GM13976 (cell line): ENCODE data around the gene SCUBE3.

Source experiments
- DNase-seq: peaks from one replicate; pipeline ENCODE4 v3.0.0; 2012; ENCODE audit warnings: low spot score
- CTCF ChIP-seq: IDR thresholded peaks from 2 replicates; pipeline ENCODE4 v1.5.1; 2012; ENCODE audit warnings: borderline replicate concordance, mild to moderate bottlenecking; ENCODE audit not compliant: insufficient read depth; ENCODE audit errors: extremely low read depth, missing control alignments, control extremely low read depth
- in situ Hi-C: fragments of 300-500 bp; cut with MboI; formaldehyde crosslinking; loops from one replicate; pipeline ENCODE4 v1.12.0; 2022; ENCODE audit warnings: low sequenced_read_pairs, mixed read lengths, inconsistent platforms; ENCODE audit not compliant: unreplicated experiment

The SCUBE3 gene

GRCh38 chr6:35253249-35253648 is 39.5 kb downstream of the SCUBE3 start:
- in situ Hi-C loops: no loop called here
- TF ChIP-seq CTCF: no peak
- no peak for DNase-seq

DNA sequence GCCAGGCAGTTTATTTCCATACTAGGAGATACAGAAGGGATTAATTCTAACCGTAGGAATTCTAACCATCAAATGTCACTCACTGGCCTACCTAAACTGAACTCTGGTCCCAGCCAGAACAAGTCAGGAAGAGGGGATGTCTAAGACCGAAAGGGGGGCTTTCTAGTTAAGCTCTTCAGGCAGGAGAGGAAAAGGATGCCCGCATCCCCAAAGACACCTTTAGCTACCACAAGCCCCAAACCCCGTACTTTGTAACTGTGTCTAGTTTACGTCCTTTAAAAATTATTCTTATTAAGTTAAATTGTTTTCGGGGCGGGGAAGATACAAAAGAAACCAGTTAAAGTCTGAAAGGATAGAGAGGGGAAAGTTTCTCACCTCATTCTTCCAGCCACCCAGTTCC is 44.6 kb downstream of the SCUBE3 start:
- DNase-seq: no peak
- no peak for TF ChIP-seq CTCF
- in situ Hi-C loops: no loop called here

DNA sequence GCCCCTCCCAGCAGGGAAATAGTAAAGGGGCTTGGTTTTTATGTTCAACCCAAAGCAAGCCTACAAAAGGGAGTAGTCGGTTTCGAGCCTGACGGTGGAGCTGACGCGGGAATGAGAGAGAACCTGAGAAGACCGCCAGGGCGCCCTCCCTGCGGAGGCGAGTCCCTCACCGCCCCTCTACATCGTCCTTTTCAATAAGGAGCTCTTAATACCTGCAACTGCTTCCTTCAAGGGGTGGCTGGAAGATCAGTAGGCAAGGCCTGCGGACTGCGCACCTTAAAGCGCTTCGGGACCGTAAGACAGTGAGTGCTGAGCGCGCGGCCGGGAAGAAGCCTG is 45.1 kb downstream of the SCUBE3 start:
- no peak for TF ChIP-seq CTCF
- peak; percentile 63 for DNase-seq
- in situ Hi-C loops: no loop called here

- in situ Hi-C loops: no loop called here
Measured at GRCh38 chr6:35259194-35259947, 45.6 kb downstream of the SCUBE3 start, which contains the start of gene ZNF76. Gene ZNF76 (plus strand): TSS chr6:35259735. CDS start chr6:35281152, 21,417 bp downstream.

GRCh38 chr6:35259948-35260590 is 46.3 kb downstream of the SCUBE3 start:
- no peak for TF ChIP-seq CTCF
- peak; percentile 88 for DNase-seq
- in situ Hi-C loops: no loop called here

More at GRCh38 chr6:35259194-35259947, 45.6 kb downstream of the SCUBE3 start, which contains the start of gene ZNF76:
- TF ChIP-seq CTCF: peak; percentile 58
- DNase-seq: peak; percentile 98

- TF ChIP-seq CTCF: no peak
- in situ Hi-C loops: no loop called here
- no peak for DNase-seq
Measured at GRCh38 chr6:35260591-35261570, 47.1 kb downstream of the SCUBE3 start.
